GM18508 (cell line): ENCODE results near the gene TPCN1.

Experiments used
- ATAC-seq: cut with Tn5 transposase; IDR thresholded peaks from one replicate; pipeline ENCODE4 v1.9.1; 2021; ENCODE audit warnings: moderate number of reproducible peaks; ENCODE audit not compliant: insufficient read depth, unreplicated experiment

Gene TPCN1

DNA sequence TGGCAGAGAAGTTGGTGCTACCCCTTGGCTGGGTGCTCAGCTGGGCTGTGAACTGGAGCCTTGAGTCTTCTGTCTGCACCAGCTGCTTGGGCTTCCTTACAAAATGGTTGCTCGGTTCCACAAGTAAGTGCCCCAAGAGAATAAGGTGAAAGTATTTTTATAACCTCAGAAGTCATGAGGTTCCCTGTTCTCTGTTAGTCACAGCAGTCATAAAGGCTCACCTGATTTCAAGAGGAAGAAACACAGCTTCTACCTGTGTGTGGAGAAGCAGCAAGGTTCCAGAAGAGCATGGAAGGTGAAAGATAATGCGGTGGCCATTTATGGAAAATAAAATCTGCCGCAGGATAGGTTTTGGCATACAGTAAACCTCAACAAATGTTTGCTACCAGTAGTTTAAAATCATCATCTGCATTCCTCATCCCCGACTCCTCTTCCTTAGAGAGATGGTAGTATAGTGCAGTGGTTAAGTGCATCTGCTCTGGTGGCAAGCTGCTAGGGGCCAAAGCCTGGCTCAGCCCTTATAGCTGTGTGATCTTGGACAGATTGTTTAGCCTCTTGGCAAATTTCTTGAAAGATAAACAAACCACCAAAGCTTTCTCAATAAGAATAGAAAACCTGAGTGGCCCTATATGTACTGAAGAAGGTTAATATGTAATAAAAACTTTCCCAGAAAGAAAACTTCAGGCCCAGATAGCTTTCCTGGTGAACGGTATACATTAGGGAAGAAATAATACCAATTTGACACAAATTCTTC, 32.4 kb downstream of the TPCN1 start:
- no peak for ATAC-seq

DNA sequence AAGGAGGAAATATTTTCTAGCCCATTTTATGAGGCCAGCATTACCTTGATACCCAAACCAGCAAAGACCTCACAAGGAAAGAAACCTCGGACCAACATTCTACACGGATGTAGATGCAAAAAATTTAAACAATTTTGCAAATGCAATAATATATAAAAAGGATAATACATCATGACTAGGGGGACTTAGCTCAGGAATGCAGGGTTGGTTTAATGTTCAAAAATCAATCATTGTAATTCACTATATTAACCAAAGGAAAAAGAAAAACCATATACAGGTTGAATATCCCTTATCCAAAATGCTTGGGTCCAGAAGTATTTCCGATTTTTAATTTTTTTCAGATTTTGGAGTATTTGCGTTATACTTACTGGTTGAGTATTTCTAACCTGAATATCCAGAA, 33.0 kb downstream of the TPCN1 start:
- no peak for ATAC-seq

DNA sequence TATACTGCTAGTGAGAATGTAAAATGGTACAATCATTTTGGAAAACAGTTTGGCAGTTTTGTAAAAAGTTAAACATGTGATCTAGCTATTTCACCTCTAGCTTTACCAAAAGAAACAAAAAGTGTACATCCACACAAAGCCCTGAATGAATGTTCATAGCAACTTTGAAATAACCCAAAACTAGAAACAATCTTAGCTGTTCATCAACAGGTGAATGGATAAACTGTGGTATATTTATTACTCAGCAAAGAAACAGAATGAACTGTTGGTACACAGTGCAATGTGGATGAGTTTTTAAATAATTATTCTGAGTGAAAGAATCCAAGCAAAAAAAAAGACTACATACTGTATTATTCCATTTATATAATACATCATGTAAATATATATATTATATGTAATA, 36.3 kb downstream of the TPCN1 start:
- ATAC-seq, result no peak

DNA sequence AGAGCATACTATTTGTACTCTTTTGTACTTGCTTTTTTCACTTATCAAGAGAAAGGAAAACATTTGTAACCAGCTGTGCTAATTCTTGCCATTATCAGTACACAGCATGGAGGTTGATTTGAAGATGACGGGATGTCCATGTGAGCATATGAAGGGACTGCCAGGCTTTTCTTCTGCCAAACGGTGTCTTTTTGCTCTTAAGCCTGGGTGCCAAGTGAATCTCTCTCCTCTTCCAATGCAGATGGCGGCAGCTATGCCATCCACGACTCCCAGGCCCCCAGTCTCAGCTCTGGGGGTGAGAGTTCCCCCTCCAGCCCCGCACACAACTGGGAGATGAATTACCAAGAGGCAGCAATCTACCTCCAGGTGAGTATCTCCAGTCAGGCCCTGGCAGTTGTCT, 38.9 kb downstream of the TPCN1 start:
- no peak for ATAC-seq

DNA sequence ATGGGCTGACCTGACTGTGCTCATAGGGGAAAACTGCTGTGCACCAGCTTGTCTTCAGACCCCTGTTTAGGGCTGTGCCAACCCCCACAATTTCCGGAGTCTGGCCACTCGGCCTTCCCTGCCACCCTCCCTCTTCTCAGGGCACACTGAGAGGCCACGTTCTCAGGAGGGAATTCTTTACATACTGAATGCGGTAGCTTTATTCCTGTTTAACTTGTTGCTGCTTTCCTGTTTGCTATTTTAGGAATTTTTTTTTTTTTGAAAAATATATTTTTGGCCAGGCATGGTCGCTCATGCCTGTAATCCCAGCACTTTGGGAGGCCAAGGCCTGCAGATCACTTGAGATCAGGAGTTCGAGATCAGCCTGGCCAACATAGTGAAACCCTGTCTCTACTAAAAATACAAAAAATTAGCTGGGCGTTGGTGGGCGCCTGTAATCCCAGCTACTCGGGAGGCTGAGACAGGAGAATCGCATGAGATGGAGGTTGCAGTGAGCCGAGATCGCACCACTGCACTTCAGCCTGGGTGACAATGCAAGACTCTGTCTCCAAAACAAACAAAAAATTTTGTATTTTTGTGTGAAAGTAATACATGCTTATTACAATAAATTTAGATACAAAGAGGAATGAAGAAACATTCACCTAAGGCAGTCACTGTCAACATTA, 39.5 kb downstream of the TPCN1 start:
- no peak for ATAC-seq

DNA sequence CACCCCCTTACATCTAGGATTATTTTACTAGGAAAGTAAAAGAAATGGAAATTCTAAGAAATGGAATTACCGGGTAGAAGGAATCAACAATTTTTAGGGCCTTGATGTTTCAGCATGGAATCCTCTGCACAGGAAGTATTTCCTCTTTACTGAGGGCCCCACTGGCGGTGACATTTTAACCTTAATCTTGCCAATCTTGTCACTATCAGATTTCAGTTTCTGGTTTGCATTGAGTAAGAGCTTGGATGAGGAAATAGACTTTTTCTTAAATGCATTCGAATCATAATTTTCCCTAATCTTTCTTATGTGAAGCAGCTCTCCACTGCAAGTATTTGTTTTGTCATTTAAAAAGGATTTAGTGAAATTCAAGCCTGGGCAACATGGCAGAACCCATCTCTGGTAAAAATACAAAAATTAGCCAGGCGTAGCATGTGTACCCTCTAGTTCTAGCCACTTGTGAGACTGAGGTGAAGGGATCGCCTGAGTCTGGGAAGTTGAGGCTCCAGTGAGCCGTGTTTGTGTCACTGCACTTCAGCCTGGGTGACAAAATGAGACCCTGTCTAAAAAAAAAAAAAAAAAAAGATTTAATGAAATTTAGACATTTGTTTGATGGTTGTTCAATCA, 40.7 kb downstream of the TPCN1 start:
- no peak for ATAC-seq

DNA sequence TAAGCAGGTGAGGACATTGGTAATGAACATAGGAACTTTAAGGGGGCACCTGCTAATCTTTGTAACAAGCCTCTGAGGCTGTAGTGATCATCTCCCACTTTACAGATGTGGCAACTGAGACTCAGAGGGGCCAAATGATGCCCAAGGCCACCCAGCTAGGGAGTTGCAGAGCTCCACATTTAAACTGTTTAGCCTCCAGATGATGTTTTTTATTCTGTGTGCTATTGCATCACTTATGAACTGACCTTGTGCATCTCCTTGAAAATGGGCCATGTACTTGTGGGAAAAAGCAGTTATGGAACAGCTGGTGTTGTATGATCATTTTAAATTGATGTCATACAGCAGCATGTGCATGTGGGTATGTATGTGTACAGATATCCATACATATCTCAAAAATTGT, 41.4 kb downstream of the TPCN1 start:
- no peak for ATAC-seq

DNA sequence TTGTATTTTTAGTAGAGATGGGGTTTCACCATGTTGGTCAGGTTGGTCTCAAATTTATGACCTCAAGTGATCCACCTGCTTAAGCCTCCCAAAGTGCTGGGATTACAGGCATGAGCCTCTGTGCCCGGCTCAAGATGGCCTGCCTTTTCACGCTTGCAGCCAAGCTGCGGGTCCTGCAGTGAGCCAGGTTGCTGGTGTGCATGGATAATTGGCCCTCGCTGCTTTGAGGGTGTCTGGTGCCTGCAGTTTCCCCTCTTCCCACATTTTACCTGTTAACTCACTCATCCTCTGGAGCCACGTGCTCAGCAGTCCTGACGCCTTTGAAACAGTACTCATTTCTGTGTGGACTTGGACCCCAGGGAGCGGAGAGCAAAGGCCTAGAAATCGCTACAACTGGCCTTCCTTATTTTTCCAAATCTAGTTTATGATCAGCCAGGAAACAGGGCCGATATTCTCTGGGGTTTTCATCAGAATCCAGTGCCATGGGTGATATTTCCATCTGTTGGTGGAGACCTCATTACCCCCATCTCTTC, 42.2 kb downstream of the TPCN1 start:
- ATAC-seq, result no peak

DNA sequence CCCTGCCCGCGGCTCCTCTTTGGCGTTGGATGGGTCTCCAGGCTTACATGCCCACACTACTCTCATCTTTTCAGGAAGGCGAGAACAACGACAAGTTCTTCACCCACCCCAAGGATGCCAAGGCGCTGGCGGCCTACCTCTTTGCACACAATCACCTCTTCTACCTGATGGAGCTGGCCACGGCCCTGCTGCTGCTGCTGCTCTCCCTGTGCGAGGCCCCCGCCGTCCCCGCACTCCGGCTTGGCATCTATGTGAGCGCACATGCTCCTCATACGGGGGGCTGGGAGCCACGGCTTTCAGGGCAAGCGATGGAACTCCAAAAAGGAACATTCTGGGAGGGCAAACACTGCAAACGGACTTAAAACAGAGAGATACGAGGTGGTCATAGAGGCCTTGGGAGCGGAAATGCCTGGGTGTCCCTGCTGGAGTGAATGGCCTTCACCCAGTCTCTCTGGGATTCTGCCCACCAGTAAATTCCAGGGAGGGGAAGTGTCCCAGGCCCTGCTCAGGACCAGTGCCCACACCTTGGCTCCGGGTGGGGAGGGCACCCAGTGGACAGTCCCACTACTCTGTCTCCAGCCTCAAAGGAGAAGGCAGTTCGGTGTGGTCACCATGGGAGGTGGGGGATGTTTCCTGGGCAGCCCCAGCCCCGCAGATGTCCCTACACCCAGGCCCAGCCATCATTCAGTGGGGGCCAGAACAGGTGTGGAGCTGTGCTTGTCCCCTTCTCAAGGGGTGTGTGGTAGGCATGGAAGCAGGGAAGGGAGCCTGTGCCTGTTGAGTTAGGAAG, 45.0 kb downstream of the TPCN1 start:
- no peak for ATAC-seq

DNA sequence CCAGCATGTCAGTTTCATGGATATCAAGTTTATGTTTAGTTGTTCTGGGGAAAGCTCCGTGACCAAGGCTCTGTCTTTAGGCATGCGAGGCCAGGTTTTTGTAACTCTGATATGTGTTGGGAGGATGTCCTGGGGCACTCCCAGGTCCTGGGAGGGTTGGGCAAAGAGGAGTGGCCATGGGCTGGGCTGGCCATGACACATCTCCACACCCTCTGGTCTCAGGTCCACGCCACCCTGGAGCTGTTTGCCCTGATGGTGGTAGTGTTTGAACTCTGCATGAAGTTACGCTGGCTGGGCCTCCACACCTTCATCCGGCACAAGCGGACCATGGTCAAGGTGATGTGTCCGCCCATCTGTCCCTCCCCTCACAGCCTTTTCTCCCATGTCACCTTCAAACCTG, 46.4 kb downstream of the TPCN1 start:
- no peak for ATAC-seq

DNA sequence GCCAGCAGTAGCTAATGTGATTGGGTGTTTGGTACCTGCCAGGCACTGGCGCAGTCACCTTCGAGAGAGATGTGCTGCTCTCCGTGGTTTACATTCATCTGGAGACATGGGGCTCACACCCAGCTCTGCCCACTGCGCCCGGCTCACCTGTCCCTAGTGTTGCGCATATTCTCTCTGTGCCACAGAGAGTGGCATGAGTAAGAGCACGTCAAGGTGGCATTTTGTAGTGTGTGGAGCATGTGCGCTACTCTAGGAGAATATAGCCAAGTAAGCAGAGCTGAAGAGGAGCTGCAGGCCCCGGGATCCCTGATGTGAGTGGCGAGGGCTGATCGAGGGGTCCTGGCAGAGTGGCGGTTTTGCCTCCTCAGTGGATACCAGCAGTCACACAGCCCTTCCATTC, 46.9 kb downstream of the TPCN1 start:
- ATAC-seq, result no peak

DNA sequence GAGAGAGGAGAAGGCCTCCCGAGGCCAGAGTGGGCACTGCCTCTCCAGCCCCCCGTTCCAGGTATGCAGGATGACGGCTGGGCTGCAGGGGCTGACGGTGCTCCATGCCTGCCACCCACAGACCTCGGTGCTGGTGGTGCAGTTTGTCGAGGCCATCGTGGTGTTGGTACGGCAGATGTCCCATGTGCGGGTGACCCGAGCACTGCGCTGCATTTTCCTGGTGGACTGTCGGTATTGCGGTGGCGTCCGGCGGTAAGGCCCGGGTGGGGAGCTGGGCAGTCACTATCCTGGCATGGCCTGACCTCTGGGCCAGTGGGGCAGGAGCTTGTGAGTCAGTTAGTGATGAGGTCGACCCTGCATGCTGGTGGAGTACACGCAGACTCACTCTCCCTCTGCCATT, 47.4 kb downstream of the TPCN1 start:
- ATAC-seq, result no peak

DNA sequence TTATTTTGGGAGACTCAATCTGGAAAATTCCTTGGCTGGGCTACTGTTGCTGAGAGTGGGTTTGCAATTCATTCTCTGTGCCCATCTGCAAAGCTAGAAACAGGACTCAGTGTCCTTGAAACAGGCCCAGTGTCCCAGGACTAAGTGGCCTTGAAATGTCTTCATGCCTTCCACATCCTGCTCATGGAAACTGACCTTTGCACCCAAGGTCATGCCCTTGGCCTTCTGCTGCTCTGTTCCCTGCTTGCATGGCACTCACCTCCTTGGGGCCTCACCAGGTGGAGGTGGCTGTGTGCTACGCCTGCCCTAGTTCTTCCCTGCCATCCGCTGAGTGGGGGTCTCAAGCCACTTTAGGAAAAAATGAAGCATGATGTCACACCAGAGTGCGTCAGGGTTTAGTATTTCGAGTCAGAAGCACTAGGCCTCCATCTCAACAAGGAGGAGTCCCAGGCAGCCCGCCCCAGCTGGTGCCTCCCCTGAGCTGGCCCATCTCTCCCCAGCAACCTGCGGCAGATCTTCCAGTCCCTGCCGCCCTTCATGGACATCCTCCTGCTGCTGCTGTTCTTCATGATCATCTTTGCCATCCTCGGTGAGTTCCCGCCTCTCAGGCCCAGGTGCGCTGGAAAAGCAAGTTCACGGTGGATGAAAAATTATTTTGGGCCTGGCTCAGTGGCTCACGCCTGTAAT, 48.1 kb downstream of the TPCN1 start:
- no peak for ATAC-seq

DNA sequence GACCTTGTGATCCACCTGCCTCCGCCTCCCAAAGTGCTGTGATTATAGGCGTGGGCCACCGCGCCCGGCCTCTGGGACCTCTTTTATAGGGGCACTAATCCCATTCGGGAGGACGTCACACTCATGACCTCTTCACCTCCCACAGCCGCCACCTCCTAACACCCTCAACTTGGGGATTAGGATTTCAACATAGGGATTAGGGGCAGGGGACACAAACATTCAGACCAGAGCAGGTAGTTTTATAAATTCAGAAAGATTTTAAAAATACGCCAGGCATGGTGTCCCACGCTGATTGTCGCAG, 49.4 kb downstream of the TPCN1 start:
- no peak for ATAC-seq

DNA sequence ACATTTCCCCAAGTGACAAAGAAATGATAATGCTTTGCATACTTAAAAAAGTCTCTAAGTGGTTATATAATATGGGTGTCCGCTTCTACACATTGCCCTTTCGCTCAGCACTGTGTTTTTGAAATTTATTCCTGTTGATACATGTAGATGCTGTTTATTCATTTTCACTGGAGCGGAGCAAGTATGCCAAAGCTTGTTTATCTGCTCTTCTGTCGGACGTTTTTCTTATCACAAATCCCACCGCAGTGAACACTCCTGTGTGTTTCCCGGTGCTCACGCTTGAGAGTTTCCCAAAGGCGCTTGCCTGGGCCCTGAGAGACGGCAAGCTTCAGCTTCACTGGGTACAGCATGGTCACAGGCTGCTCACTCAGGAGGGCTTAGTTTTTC, 50.2 kb downstream of the TPCN1 start:
- ATAC-seq, result no peak

DNA sequence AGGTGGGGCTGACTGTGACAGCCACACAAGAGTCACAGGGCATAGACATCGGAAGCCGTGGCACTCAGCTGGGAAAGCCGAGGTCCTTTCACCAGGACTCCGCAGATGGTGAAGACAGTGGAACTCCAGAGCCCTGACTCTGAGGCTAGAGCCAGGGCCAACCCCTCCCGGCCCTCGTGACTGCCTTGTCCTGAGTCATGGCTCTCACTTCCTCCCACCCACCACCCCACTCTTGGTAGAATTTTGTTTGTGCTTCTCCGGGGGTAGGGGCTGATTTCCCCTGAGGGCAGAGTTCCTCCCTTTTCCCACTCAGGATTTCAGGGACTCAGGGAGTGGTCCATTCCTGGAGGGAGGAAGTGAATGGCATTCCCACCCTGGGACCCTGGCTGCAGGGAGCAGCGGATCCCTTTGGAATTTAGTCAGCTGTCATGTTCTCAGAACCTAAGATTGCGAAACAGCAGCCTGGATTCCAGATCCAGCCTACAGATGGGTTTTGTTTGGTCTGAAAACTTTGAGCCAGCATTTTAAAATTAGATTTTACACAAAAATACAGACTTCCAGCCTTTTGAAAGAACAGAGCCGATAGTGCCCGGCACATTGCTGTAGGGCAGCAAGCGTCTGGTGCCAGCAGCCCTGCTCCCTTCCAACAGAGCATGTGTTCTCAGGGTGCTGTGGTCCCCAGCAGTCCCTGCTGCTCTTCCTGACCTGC, 50.7 kb downstream of the TPCN1 start:
- ATAC-seq, result no peak

DNA sequence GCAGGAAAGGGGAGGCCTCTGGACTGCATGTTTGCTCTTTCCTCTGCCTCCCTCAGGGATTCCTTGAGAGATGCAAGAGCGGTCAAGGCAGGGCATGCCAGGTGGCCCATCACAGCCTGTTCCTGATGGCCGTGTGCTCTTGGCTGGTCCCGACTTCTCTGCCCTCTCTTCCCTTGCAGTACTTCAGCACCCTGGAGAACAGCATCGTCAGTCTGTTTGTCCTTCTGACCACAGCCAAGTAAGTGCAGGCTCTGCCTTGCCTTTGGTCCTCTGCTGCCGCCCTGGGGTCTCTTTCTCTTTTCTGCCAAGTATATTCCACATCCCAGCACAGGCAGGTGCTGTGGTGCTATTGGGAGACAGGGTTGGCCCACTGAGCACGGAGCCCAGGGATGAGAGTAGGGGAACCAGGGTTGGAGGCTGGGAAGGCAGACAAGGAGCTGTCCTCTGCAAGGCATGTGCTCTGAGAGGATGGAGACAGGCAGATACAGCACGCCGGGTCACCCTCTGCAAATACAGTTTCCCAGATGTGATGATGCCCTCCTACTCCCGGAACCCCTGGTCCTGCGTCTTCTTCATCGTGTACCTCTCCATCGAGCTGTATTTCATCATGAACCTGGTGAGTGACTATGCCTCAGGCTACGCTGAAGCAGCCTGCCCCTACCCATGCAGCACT, 51.9 kb downstream of the TPCN1 start:
- ATAC-seq, result no peak

DNA sequence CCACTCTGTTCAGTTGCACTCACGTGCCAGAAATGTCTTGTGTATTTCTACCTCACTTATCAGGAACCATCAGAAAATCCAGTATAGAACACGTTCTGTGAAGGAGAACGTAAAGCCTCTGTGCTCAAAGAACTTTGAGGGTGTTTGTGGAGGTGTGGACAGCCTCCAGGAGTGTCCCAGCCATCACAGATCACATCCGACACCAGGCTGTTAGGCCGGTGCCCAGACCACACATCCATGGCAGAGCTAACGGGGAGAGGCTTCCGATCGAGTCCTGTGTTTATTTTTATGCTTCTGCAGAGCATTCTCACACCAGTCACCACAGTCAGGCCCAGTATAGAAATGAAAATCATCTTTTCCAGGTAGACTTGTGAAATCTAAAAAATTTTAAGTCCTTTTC, 53.6 kb downstream of the TPCN1 start:
- no peak for ATAC-seq

DNA sequence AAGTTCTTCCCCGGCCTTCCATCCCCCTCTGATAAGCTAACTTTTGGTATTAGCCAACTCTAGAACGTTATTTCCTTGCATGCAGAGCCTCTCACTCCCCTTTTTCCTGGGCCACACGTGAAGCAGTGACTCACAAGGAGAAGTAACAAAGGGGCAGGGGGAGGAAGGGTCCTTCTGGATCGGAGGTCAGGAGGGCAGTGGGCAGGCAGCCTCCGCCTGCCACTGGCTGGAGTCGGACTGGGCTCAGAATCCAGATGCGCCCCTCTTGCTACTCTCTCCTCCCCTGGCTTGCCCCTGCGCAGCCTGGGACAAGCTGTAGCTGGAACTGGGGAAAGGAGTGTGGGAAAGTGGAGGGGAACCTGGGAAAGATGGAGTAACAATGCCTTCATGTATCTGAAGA, 55.0 kb downstream of the TPCN1 start:
- no peak for ATAC-seq
